ENCODE data around the gene EEIG1. TPM values are rescaled to one million over a fixed set of nuclear protein-coding genes. Genes with fewer than 3 reads are reported as not detected.

Gene EEIG1
- total and polyA plus RNA-seq, 2 experiments from 2014 or later: 6.1 to 9.3 TPM

- Histone ChIP-seq H3K36me3 (ENCODE audit: low read depth) (no peaks in the 10 kb centered on the region), H3K27ac (no peak overlapping the region), H3K4me2 (ENCODE audit: unreplicated experiment) (no peak overlapping the region), H3K4me3 (no peak overlapping the region), H3K79me2 (ENCODE audit: insufficient read depth) (peaks cover 83% of the 10 kb centered on the region), H3K4me1 (ENCODE audit: insufficient read depth) (peaks cover 32% of the 10 kb centered on the region), H2AFZ (no peak overlapping the region), H3K9me2 (ENCODE audit: insufficient read depth) (no peaks in the 10 kb centered on the region), H3K9me3 (ENCODE audit: low read depth) (no peaks in the 10 kb centered on the region), H4K20me1 (ENCODE audit: insufficient read depth) (no peaks in the 10 kb centered on the region; the same call in 1 of the 2 replicates), H3K27me3 (replicated peaks; ENCODE audit: insufficient read depth) (no peaks in the 10 kb centered on the region), H3K9ac (no peak overlapping the region), H3F3A (ENCODE audit: insufficient read depth) (0 out of 2 replicates have a peak, but pooled peaks cover 6% of the 10 kb centered on the region)
- WGBS, 2 experiments (ENCODE audit: low coverage in 1 of 2, low lambda C conversion rate in 2 of 2, missing lambda C conversion rate in 2 of 2): 54 to 59% methylated on average over 3 of the region's 3 CpGs
- in situ Hi-C loops (cut with MboI): no loop called here
- TF ChIP-seq EZH2 (IDR thresholded peaks at IDR 0.05; ENCODE audit: insufficient read depth, poor library complexity, severe bottlenecking): no peak
- no peak for TF ChIP-seq EZH2phosphoT487 (IDR thresholded peaks at IDR 0.05; ENCODE audit: insufficient read depth, low read depth)
- DNase-seq: no peak
Observed at GRCh38 chr9:127962278-127962677, 18.5 kb downstream of the EEIG1 start.

- no peaks in the 10 kb centered on the region for H3K9me3 ChIP-seq (ENCODE audit: low read depth)
- H3K27ac ChIP-seq: no peak overlapping the region
- H3K9me2 ChIP-seq (ENCODE audit: insufficient read depth): no peaks in the 10 kb centered on the region
- in situ Hi-C loops (cut with MboI): no loop called here
- no peaks in the 10 kb centered on the region; the same call in 1 of the 2 replicates for H4K20me1 ChIP-seq (ENCODE audit: insufficient read depth)
- no peaks in the 10 kb centered on the region for H3K27me3 ChIP-seq (replicated peaks; ENCODE audit: insufficient read depth)
- no peak overlapping the region for H3K4me3 ChIP-seq
- H3K4me2 ChIP-seq (ENCODE audit: unreplicated experiment): no peak overlapping the region
- peaks cover 83% of the 10 kb centered on the region for H3K79me2 ChIP-seq (ENCODE audit: insufficient read depth)
- TF ChIP-seq EZH2 (IDR thresholded peaks at IDR 0.05; ENCODE audit: insufficient read depth, poor library complexity, severe bottlenecking): no peak
- no peak for TF ChIP-seq EZH2phosphoT487 (IDR thresholded peaks at IDR 0.05; ENCODE audit: insufficient read depth, low read depth)
- no peaks in the 10 kb centered on the region for H3K36me3 ChIP-seq (ENCODE audit: low read depth)
- 0 out of 2 replicates have a peak, but pooled peaks cover 6% of the 10 kb centered on the region for H3F3A ChIP-seq (ENCODE audit: insufficient read depth)
- no peak overlapping the region for H2AFZ ChIP-seq
- WGBS, 2 experiments (ENCODE audit: low coverage in 1 of 2, low lambda C conversion rate in 2 of 2, missing lambda C conversion rate in 2 of 2): 91% methylated on average over 9 to 13 of the region's 13 CpGs
- no peak for DNase-seq
- H3K4me1 ChIP-seq (ENCODE audit: insufficient read depth): peaks cover 28% of the 10 kb centered on the region
- no peak overlapping the region for H3K9ac ChIP-seq
Observed at GRCh38 chr9:127961613-127962155, 19.1 kb downstream of the EEIG1 start.

DNA sequence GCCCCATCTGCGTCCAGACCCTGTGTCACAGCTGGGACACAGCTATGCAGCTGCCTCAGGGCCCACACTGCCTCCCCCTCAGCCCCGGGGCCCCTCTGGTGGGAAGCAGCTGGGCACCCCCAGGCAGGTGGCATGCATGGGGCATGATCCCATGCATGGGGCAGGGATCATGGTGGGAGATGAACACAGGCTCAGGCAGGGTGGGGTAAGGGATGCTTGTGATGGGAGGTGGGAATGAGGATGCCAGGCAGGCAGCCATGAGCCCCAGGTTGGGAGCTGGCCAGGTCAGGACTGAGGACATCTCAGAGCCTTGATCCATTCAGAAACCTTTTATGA, 19.7 kb downstream of the EEIG1 start:
- H3K79me2 ChIP-seq (ENCODE audit: insufficient read depth): peaks cover 83% of the 10 kb centered on the region
- in situ Hi-C loops (cut with MboI): no loop called here
- TF ChIP-seq EZH2phosphoT487 (IDR thresholded peaks at IDR 0.05; ENCODE audit: insufficient read depth, low read depth) (no peak), EZH2 (IDR thresholded peaks at IDR 0.05; ENCODE audit: insufficient read depth, poor library complexity, severe bottlenecking) (no peak)
- H3K4me1 ChIP-seq (ENCODE audit: insufficient read depth): peaks cover 22% of the 10 kb centered on the region
- DNase-seq: no peak
- no peak overlapping the region for H3K4me2 ChIP-seq (ENCODE audit: unreplicated experiment)
- WGBS, 2 experiments (ENCODE audit: low coverage in 1 of 2, low lambda C conversion rate in 2 of 2, missing lambda C conversion rate in 2 of 2): 56 to 64% methylated on average over 2 of the region's 2 CpGs
- H3K27ac ChIP-seq: no peak overlapping the region
- H3K36me3 ChIP-seq (ENCODE audit: low read depth): no peaks in the 10 kb centered on the region
- no peak overlapping the region for H2AFZ ChIP-seq
- H3K27me3 ChIP-seq (replicated peaks; ENCODE audit: insufficient read depth): no peaks in the 10 kb centered on the region
- H3K9ac ChIP-seq: no peak overlapping the region
- 0 out of 2 replicates have a peak, but pooled peaks cover under 1% of the 10 kb centered on the region for H3F3A ChIP-seq (ENCODE audit: insufficient read depth)
- H4K20me1 ChIP-seq (ENCODE audit: insufficient read depth): no peaks in the 10 kb centered on the region; the same call in 1 of the 2 replicates
- H3K4me3 ChIP-seq: no peak overlapping the region
- H3K9me2 ChIP-seq (ENCODE audit: insufficient read depth): no peaks in the 10 kb centered on the region
- H3K9me3 ChIP-seq (ENCODE audit: low read depth): no peaks in the 10 kb centered on the region

DNA sequence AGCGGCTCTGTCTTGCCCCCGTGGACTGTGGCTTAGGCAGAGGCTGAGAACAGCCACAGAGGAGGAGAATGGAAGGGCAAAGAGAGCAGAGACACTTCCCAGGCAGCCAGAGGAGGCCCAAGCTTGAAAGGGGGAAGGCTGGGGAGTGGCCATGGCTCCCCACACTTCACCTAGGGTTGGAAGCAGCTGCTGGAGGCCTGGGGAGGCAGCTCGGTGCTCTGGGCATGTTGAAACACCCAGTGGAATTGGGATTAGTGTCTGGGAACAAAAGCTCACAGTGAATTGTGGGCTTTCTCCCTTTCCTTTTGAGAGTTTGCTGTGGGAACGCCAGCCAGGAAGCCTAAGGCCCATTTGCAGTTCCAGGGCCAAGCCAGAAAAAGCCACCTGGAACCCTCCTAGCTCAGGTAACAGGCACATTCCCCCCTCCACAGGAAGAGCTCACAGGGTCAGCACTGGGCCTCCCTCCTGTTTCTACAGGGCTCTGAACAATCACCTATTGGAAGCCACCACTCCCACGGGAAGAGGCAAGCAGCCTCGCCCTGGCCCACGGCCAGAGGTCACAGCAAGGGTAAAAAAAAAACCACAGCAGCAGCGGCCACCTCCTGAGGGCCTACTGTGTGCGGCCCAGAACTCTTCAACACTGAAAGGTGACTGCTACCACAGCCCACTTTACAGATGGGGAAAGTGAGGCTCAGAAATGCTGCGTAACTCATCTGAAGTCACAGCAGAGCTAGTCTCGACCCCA, 20.2 kb downstream of the EEIG1 start:
- Histone ChIP-seq H3K79me2 (ENCODE audit: insufficient read depth) (peaks cover 88% of the 10 kb centered on the region), H3K4me1 (ENCODE audit: insufficient read depth) (peaks cover 19% of the 10 kb centered on the region), H3K4me2 (ENCODE audit: unreplicated experiment) (no peak overlapping the region), H3K9me3 (ENCODE audit: low read depth) (no peaks in the 10 kb centered on the region), H3K36me3 (ENCODE audit: low read depth) (no peaks in the 10 kb centered on the region), H3F3A (ENCODE audit: insufficient read depth) (no peaks in the 10 kb centered on the region), H2AFZ (no peak overlapping the region), H3K27me3 (replicated peaks; ENCODE audit: insufficient read depth) (no peaks in the 10 kb centered on the region), H3K27ac (no peak overlapping the region), H3K4me3 (no peak overlapping the region), H3K9ac (no peak overlapping the region), H3K9me2 (ENCODE audit: insufficient read depth) (no peaks in the 10 kb centered on the region), H4K20me1 (ENCODE audit: insufficient read depth) (no peaks in the 10 kb centered on the region; the same call in 1 of the 2 replicates)
- in situ Hi-C loops (cut with MboI): no loop called here
- no peak for DNase-seq
- TF ChIP-seq EZH2phosphoT487 (IDR thresholded peaks at IDR 0.05; ENCODE audit: insufficient read depth, low read depth) (no peak), EZH2 (IDR thresholded peaks at IDR 0.05; ENCODE audit: insufficient read depth, poor library complexity, severe bottlenecking) (no peak)
- WGBS, 2 experiments (ENCODE audit: low coverage in 1 of 2, low lambda C conversion rate in 2 of 2, missing lambda C conversion rate in 2 of 2): 56 to 59% methylated on average over 11 of the region's 11 CpGs

Data from GM23248 (cell line).